ENCODE data around the gene MAMSTR.

GRCh38 chr19:48746110-48746509 is 26.6 kb upstream of the MAMSTR start:
- TF ChIP-seq CTCF (conservative IDR thresholded peaks at IDR 0.05; ENCODE audit: low read length) (no peak), EZH2phosphoT487 (IDR thresholded peaks at IDR 0.05; ENCODE audit: borderline replicate concordance) (no peak)
